Measurements from ENCODE around the gene PRELP. TPM values are rescaled to one million over a fixed set of nuclear protein-coding genes. Genes with fewer than 3 reads are reported as not detected.

The PRELP gene
- total RNA-seq, 1 donor from 2014 or later, result 128 TPM

DNA sequence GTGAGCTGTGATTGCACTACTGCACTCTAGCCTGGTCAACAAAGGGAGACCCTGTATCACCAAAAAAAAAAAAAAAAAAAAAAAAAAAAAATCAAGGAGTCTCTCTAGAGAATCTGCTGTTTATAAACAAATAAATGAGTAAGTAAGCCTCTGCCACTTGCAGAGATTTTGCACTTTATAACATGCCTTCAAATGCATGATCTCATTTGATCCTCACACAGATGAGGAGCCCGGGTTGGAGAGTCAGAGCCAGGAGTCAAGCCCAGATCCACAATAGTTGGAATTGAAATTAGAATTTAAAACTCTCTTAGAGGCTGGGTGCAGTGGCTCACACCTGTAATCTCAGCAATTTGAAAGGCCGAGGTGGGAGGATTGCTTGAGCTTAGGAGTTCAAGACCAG, 4.0 kb downstream of the PRELP start:
- H3K27ac ChIP-seq, result peak overlapping the region; percentile 93
- intact Hi-C loops (cut with DNase I), result no loop called here
- H3K27me3 ChIP-seq, result no peaks in the 10 kb centered on the region
- TF ChIP-seq POLR2A (IDR thresholded peaks at IDR 0.05) (no peak), POLR2AphosphoS5 (IDR thresholded peaks at IDR 0.05; ENCODE audit: insufficient read depth in 1 of 2, low read depth in 1 of 2) (no peak)
- TF ChIP-seq, protein P1, sequence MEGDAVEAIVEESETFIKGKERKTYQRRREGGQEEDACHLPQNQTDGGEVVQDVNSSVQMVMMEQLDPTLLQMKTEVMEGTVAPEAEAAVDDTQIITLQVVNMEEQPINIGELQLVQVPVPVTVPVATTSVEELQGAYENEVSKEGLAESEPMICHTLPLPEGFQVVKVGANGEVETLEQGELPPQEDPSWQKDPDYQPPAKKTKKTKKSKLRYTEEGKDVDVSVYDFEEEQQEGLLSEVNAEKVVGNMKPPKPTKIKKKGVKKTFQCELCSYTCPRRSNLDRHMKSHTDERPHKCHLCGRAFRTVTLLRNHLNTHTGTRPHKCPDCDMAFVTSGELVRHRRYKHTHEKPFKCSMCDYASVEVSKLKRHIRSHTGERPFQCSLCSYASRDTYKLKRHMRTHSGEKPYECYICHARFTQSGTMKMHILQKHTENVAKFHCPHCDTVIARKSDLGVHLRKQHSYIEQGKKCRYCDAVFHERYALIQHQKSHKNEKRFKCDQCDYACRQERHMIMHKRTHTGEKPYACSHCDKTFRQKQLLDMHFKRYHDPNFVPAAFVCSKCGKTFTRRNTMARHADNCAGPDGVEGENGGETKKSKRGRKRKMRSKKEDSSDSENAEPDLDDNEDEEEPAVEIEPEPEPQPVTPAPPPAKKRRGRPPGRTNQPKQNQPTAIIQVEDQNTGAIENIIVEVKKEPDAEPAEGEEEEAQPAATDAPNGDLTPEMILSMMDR (IDR thresholded peaks at IDR 0.05), result no peak
- peaks cover 64% of the 10 kb centered on the region for H3K4me1 ChIP-seq
- peak overlapping the region; percentile 25 to 49 for H3K4me3 ChIP-seq
- no peak for DNase-seq (ENCODE audit: extremely low spot score in 2 of 2)
- peaks cover 0 to 15% of the 10 kb centered on the region in 2 donors for H3K36me3 ChIP-seq
- H3K9me3 ChIP-seq, result no peaks in the 10 kb centered on the region

DNA sequence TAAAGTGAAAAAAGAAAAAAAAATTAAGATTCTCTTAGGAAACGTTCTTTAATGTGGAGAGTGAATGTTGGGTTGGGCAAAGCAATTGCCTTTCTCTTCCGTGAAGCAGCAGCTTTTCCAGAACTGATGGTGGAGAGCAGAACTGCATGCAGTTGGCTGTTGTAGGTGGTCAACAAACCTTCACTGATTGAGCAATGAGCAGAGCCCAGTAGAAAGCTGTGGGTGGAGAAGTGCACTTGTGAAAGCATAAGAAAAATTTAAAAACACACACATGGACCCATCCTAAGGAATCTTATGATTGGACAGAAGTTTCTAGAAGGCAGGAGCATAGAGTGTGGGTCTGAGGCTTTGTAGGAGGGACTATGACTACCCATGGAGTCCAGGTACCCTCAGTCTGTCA, 4.5 kb downstream of the PRELP start:
- Histone ChIP-seq H3K9me3 (no peaks in the 10 kb centered on the region), H3K4me1 (peaks cover 67% of the 10 kb centered on the region), H3K27ac (peak overlapping the region; percentile 93), H3K36me3 (peaks cover 0 to 15% of the 10 kb centered on the region in 2 donors), H3K27me3 (no peaks in the 10 kb centered on the region), H3K4me3 (peak overlapping the region; percentile 25 to 49)
- DNase-seq (ENCODE audit: extremely low spot score in 2 of 2), result no peak
- intact Hi-C loops (cut with DNase I), result no loop called here
- TF ChIP-seq POLR2AphosphoS5 (IDR thresholded peaks at IDR 0.05; ENCODE audit: insufficient read depth in 1 of 2, low read depth in 1 of 2) (no peak), POLR2A (IDR thresholded peaks at IDR 0.05) (peak in 1 of 2 donors; percentile 24)
- TF ChIP-seq, protein P1 (IDR thresholded peaks at IDR 0.05), result peak in 1 of 3 experiments; percentile 70

DNA sequence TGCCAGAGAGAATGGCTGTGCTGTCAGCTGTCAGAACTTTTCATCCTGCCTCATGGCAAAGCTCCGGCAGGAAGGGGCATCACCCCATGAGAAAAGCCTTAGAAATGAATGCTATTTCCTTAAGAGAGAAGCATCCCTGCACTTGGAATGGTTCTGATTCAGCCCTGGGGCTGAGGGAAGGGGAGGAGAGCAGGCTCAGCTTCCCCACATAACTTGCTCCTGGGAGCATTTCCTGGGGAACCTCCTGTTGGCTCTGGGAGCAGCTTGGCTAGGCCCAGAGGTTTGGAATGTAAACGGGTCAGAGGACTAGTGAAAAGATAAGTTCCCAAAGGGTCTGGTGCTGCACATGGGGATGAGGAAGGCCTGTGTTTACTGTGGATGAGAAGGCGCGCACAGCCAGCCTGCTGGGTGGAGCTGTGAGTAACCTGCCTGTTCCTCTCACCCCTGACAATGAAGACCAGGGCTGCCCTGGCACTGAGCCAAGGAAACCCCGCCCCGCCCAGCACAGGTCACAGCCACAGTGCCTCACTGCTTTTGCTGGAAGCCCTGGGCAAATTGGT, 5.0 kb downstream of the PRELP start:
- Histone ChIP-seq H3K4me1 (peaks cover 62% of the 10 kb centered on the region), H3K4me3 (peak overlapping the region; percentile 25 to 49), H3K36me3 (peaks cover 0 to 15% of the 10 kb centered on the region in 2 donors), H3K27ac (peak overlapping the region; percentile 93), H3K9me3 (no peaks in the 10 kb centered on the region), H3K27me3 (no peaks in the 10 kb centered on the region)
- no peak for DNase-seq (ENCODE audit: extremely low spot score in 2 of 2)
- TF ChIP-seq, protein P1 (IDR thresholded peaks at IDR 0.05), result no peak
- TF ChIP-seq POLR2AphosphoS5 (IDR thresholded peaks at IDR 0.05; ENCODE audit: insufficient read depth in 1 of 2, low read depth in 1 of 2) (peak; percentile 75 to 78), POLR2A (IDR thresholded peaks at IDR 0.05) (peak in 1 of 2 donors; percentile 7)
- intact Hi-C loops (cut with DNase I), result no loop called here

DNA sequence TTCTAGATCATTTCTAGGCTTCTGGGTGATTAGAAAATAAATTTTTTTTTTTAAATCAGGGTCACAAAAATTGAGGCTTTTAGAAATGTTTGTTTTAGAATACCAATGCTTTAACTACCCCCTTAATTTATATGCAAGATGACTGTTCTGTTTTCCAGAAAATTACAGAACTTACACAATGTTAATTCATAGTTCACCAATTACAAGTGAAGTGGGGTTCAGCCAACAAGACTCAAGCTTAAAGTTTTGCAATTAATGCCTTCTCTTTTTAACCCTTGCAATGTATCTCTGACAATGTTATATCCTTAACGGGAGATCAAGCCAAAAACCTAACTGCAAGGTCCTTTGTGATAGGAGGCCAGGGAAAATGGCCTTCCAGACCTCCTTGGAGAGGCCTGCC, 5.6 kb downstream of the PRELP start:
- TF ChIP-seq, protein P1 (IDR thresholded peaks at IDR 0.05), result no peak
- no peak for TF ChIP-seq POLR2AphosphoS5 (IDR thresholded peaks at IDR 0.05; ENCODE audit: insufficient read depth in 1 of 2, low read depth in 1 of 2)
- no peak for TF ChIP-seq POLR2A (IDR thresholded peaks at IDR 0.05)
- Histone ChIP-seq H3K4me1 (peaks cover 63% of the 10 kb centered on the region), H3K27me3 (no peaks in the 10 kb centered on the region), H3K36me3 (peaks cover 0 to 15% of the 10 kb centered on the region in 2 donors), H3K27ac (peak overlapping the region; percentile 93), H3K9me3 (no peaks in the 10 kb centered on the region), H3K4me3 (peak overlapping the region; percentile 25 to 49)
- no peak for DNase-seq (ENCODE audit: extremely low spot score in 2 of 2)
- intact Hi-C loops (cut with DNase I), result no loop called here
